B cell (primary cell): Measurements from ENCODE around the gene NOL4L. TPM values are rescaled to one million over a fixed set of nuclear protein-coding genes. Genes with fewer than 3 reads are reported as not detected.
A peak's percentile ranks its signal among the peaks of the same experiment; 100 is the strongest.

Experiments
- ATAC-seq: fragments of 200-7000 bp; cut with Tn5 transposase; one replicate; pipeline ENCODE4 v1.10.0; 2021; ENCODE audit warnings: low read depth, mild to moderate bottlenecking, moderate number of reproducible peaks, moderate library complexity
- CTCF ChIA-PET: fragments of 350-600 bp; sonication (Branson Sonifier 250); formaldehyde crosslinking; loops from one replicate; lab custom pipeline; 2021; ENCODE audit warnings: antibody characterized with exemption, inconsistent platforms; lab: Charles Lee
- POLR2A ChIA-PET: fragments of 350-600 bp; sonication (Branson Sonifier 250); formaldehyde crosslinking; loops from one replicate; lab custom pipeline; 2021; ENCODE audit warnings: antibody characterized with exemption; lab: Charles Lee
- DNase-seq: peaks from one replicate; pipeline ENCODE4 v3.0.0; 2013
- H2AFZ ChIP-seq: 2 replicates; pipeline ENCODE4 v1.6.1; 2012; ENCODE audit warnings: mild to moderate bottlenecking, low read depth, low read length; ENCODE audit not compliant: insufficient read depth, poor library complexity, severe bottlenecking
- H3K27ac ChIP-seq, 2 donors: 1 replicate in 1 of 2; 2 replicates in 1 of 2; pipeline ENCODE4 v1.5.1; 2012 to 2013; ENCODE audit warnings: low read length in 2 of 2, mild to moderate bottlenecking in 2 of 2, moderate library complexity in 1 of 2
- H3K27me3 ChIP-seq, 4 experiments: fragments of 200-600 bp in 1 of 4; sonication (generic) in 1 of 4; replicated peaks in 1 of 4; 1 replicate in 2 of 4; 2 replicates in 2 of 4; pipeline versions ENCODE4 v1.6.1 to v1.7.0; 2013 to 2016; ENCODE audit warnings: low read length in 3 of 4, mild to moderate bottlenecking in 2 of 4, mixed read lengths in 1 of 4, moderate library complexity in 1 of 4; ENCODE audit not compliant: insufficient read depth in 4 of 4, control insufficient read depth in 3 of 4; ENCODE audit errors: control extremely low read depth in 1 of 4
- H3K36me3 ChIP-seq, 2 experiments: replicated peaks in 1 of 2; 1 replicate in 1 of 2; 2 replicates in 1 of 2; pipeline versions ENCODE4 v1.6.1 to v1.7.1; 2013; ENCODE audit warnings: low read length in 1 of 2; ENCODE audit not compliant: insufficient read depth in 2 of 2, control insufficient read depth in 1 of 2; ENCODE audit errors: control extremely low read depth in 1 of 2, extremely low read depth in 1 of 2
- H3K4me1 ChIP-seq, 2 donors: fragments of 200-600 bp in 1 of 2; sonication (generic) in 1 of 2; 1 replicate in 1 of 2; 2 replicates in 1 of 2; pipeline versions ENCODE4 v1.5.1 to v1.6.1; 2013 to 2017; ENCODE audit warnings: low read length in 2 of 2; ENCODE audit not compliant: control insufficient read depth in 2 of 2, insufficient read depth in 2 of 2
- H3K4me2 ChIP-seq: replicated peaks from 2 replicates; pipeline ENCODE3; 2012; ENCODE audit warnings: mild to moderate bottlenecking, low read depth, low read length; ENCODE audit not compliant: poor library complexity, severe bottlenecking
- H3K4me3 ChIP-seq, 5 experiments: fragments of 200-600 bp in 1 of 5; sonication (generic) in 1 of 5; 1 replicate in 3 of 5; 2 replicates in 2 of 5; pipeline versions ENCODE4 v1.5.1 to v1.7.0; 2011 to 2016; ENCODE audit warnings: low read length in 4 of 5, mild to moderate bottlenecking in 4 of 5, low read depth in 2 of 5, control low read depth in 1 of 5, moderate library complexity in 1 of 5; ENCODE audit not compliant: insufficient read depth in 1 of 5; ENCODE audit errors: control extremely low read depth in 1 of 5, extremely low read depth in 1 of 5
- H3K79me2 ChIP-seq: fragments of 200-600 bp; sonication (generic); one replicate; pipeline ENCODE4 v1.6.0; 2016; ENCODE audit warnings: low read length; ENCODE audit not compliant: control insufficient read depth, insufficient read depth
- H3K9ac ChIP-seq: fragments of 200-600 bp; sonication (generic); 2 replicates; pipeline ENCODE4 v1.6.1; 2017; ENCODE audit warnings: mild to moderate bottlenecking, low read length, moderate library complexity
- H3K9me3 ChIP-seq, 3 donors: one replicate each; pipeline versions ENCODE4 v1.6.1 to v1.7.1; 2013; ENCODE audit warnings: low read length in 2 of 3; ENCODE audit not compliant: control insufficient read depth in 2 of 3, insufficient read depth in 1 of 3; ENCODE audit errors: control extremely low read depth in 1 of 3
- H4K20me1 ChIP-seq: 2 replicates; pipeline ENCODE4 v1.6.0; 2012; ENCODE audit warnings: mild to moderate bottlenecking, low read length; ENCODE audit not compliant: insufficient read depth, control insufficient read depth, poor library complexity, severe bottlenecking
- H3K27ac Mint-ChIP-seq: one replicate; pipeline ENCODE4 v1.8.0; 2021; ENCODE audit warnings: mixed read lengths
- H3K27me3 Mint-ChIP-seq: one replicate; pipeline ENCODE4 v1.8.0; 2021; ENCODE audit warnings: mixed read lengths
- H3K4me1 Mint-ChIP-seq: one replicate; pipeline ENCODE4 v1.8.0; 2021; ENCODE audit warnings: mixed read lengths
- H3K4me3 Mint-ChIP-seq: one replicate; pipeline ENCODE4 v1.8.0; 2021; ENCODE audit warnings: mixed read lengths
- H3K9me3 Mint-ChIP-seq: one replicate; pipeline ENCODE4 v1.8.0; 2022; ENCODE audit warnings: mixed read lengths; ENCODE audit not compliant: insufficient read depth
- CTCF ChIP-seq: fragments of 200-600 bp; IDR thresholded peaks from one replicate; pipeline ENCODE4 v1.8.0; 2022; ENCODE audit warnings: antibody characterized with exemption, mild to moderate bottlenecking
- EZH2 ChIP-seq: IDR thresholded peaks from 2 replicates; pipeline ENCODE4 v1.6.1; 2012; ENCODE audit warnings: borderline replicate concordance, low read depth, mild to moderate bottlenecking, moderate library complexity, low read length; ENCODE audit not compliant: insufficient read depth, poor library complexity, severe bottlenecking
- WGBS: methylation state at CpG from one replicate; pipeline ENCODE4 v1.1.5; 2013; ENCODE audit warnings: missing lambda C conversion rate; ENCODE audit not compliant: insufficient coverage; 5-methylcytosine and 5-hydroxymethylcytosine counted together
- intact Hi-C: fragments of 100-400 bp; cut with micrococcal nuclease; formaldehyde crosslinking; loops from one replicate; pipeline ENCODE4 v1.10.0; 2022
- polyA plus RNA-seq: library from polyadenylated mRNA; depleted of rRNA; stranded (reverse); fragments of >200 nt; gene quantifications from 2 replicates; pipeline ENCODE4 v1.2.3, GENCODE V29; 2012
- total RNA-seq, 2 donors: library from RNA; stranded (reverse); fragments of 120-200 nt in 1 of 2; gene quantifications; 1 replicate in 1 of 2; 2 replicates in 1 of 2; pipeline versions ENCODE4 v1.2.3 to v1.2.4, GENCODE V29; 2013 to 2022

Gene NOL4L
- total and polyA plus RNA-seq, 2 donors (not counting 1 experiment from before 2014, with no cell fraction given) = 6.5 to 7.9 TPM

GRCh38 chr20:32629813-32630212 lies 44.7 kb upstream of the NOL4L start:
- peak overlapping the region; percentile 65 for H3K27ac Mint-ChIP-seq
- H3K27ac ChIP-seq = no peak overlapping the region
- H3K79me2 ChIP-seq = no peaks in the 10 kb centered on the region
- no peaks in the 10 kb centered on the region for H3K9me3 Mint-ChIP-seq
- no peak overlapping the region for H3K4me2 ChIP-seq
- ChIA-PET CTCF (interaction anchor here (1.5 to 1.8 kb wide), 2 partner anchors 23 to 108 kb away, joined by 4 to 6 read pairs; no protein-coding TSS in a partner anchor), POLR2A (interaction anchor here (1.3 kb wide), 1 partner anchor 10 kb away, joined by 3 read pairs; no protein-coding TSS in a partner anchor)
- no peak overlapping the region for H3K9ac ChIP-seq
- no peak overlapping the region for H2AFZ ChIP-seq
- no peaks in the 10 kb centered on the region for H4K20me1 ChIP-seq
- TF ChIP-seq CTCF = no peak
- H3K4me3 ChIP-seq = no peak overlapping the region
- intact Hi-C loops = loop anchor here (5.0 kb wide), 2 partner anchors 43 to 93 kb away; partner anchors contain the start of gene NOL4L
- H3K4me3 Mint-ChIP-seq = no peak overlapping the region
- H3K27me3 Mint-ChIP-seq = no peaks in the 10 kb centered on the region
- peaks cover 0 to 5% (median 2%) of the 10 kb centered on the region in 4 experiments for H3K27me3 ChIP-seq
- DNase-seq = no peak
- peaks cover 11% of the 10 kb centered on the region for H3K4me1 Mint-ChIP-seq
- peaks cover 0 to 3% (median 0%) of the 10 kb centered on the region in 3 donors for H3K9me3 ChIP-seq
- H3K36me3 ChIP-seq = no peaks in the 10 kb centered on the region
- peaks cover 19% of the 10 kb centered on the region in 2 donors for H3K4me1 ChIP-seq
- no peak for ATAC-seq
- WGBS = 97% methylated on average over 11 of the region's 13 CpGs

- H3K4me2 ChIP-seq = no peak overlapping the region
- POLR2A ChIA-PET = interaction anchor here (1.3 kb wide), 1 partner anchor 11 kb away, joined by 3 read pairs; no protein-coding TSS in a partner anchor
- no peak overlapping the region for H3K27ac ChIP-seq
- no peak for TF ChIP-seq EZH2
- TF ChIP-seq CTCF = no peak
- Mint-ChIP-seq H3K27me3 (no peaks in the 10 kb centered on the region), H3K4me3 (no peak overlapping the region), H3K9me3 (no peaks in the 10 kb centered on the region), H3K4me1 (peaks cover 11% of the 10 kb centered on the region), H3K27ac (no peak overlapping the region)
- H3K9me3 ChIP-seq = peaks cover 0 to 3% (median 0%) of the 10 kb centered on the region in 3 donors
- ATAC-seq (no peak), DNase-seq (no peak)
- H3K79me2 ChIP-seq = no peaks in the 10 kb centered on the region
- intact Hi-C loops = loop anchor here (5.0 kb wide), 2 partner anchors 42 to 92 kb away; partner anchors contain the start of gene NOL4L
- CTCF ChIA-PET = interaction anchor here (0.8 to 1.8 kb wide), 3 partner anchors 24 to 107 kb away, joined by 3 to 6 read pairs (median 4); no protein-coding TSS in a partner anchor
- H3K4me3 ChIP-seq = no peak overlapping the region
- peaks cover 19% of the 10 kb centered on the region in 2 donors for H3K4me1 ChIP-seq
- no peaks in the 10 kb centered on the region for H4K20me1 ChIP-seq
- no peak overlapping the region for H2AFZ ChIP-seq
- H3K36me3 ChIP-seq = no peaks in the 10 kb centered on the region
- no peak overlapping the region for H3K9ac ChIP-seq
- H3K27me3 ChIP-seq = peaks cover 0 to 5% (median 2%) of the 10 kb centered on the region in 4 experiments
- 77% methylated on average over 6 of the region's 7 CpGs for WGBS
Observed at GRCh38 chr20:32628960-32629530, 43.9 kb upstream of the NOL4L start.
